ENCODE measurements around the gene ITGB8.

GRCh38 chr7:20395104-20395503 is 64.4 kb downstream of the ITGB8 start:
- no peak for TF ChIP-seq EZH2 (IDR thresholded peaks at IDR 0.05)
- no peak for TF ChIP-seq POLR2AphosphoS5 (IDR thresholded peaks at IDR 0.05; ENCODE audit: borderline replicate concordance, low read depth, low read length)
- TF ChIP-seq FOXP2 (optimal IDR thresholded peaks at IDR 0.05; ENCODE audit: control extremely low read depth, extremely low read length, insufficient read depth), result no peak

Measured in SK-N-MC (cell line).